HepG2 (cell line): Measurements from ENCODE around the gene AP3B1. TPM values are rescaled to one million over a fixed set of nuclear protein-coding genes. Genes with fewer than 3 reads are reported as not detected.

ENCODE experiments used
- ATAC-seq: fragments of 200-7000 bp; cut with Tn5 transposase; 3 replicates; pipeline ENCODE4 v1.9.1; 2020; ENCODE audit warnings: mild to moderate bottlenecking, moderate library complexity
- BruUV-seq: library from RNA; stranded (reverse); fragments of 400-500 nt; replicated peaks from 2 replicates; lab custom pipeline; 2021; lab: Mats Ljungman, UMichigan
- CTCF ChIA-PET: fragments of 300-600 bp; formaldehyde crosslinking; extraction: SDS; loops from one replicate; lab custom pipeline; 2021; ENCODE audit warnings: low total read pairs, inconsistent platforms, low intra/inter-chr PET ratio; lab: Yijun Ruan, JAX
- POLR2A ChIA-PET: fragments of 350-600 bp; sonication (Branson Sonifier 250); formaldehyde crosslinking; loops from one replicate; lab custom pipeline; 2020; ENCODE audit warnings: antibody characterized with exemption, inconsistent platforms; lab: Yijun Ruan, JAX
- DNase-seq: peaks from one replicate; pipeline ENCODE4 v3.0.0-alpha.2; 2015; ENCODE audit warnings: low spot score
- FAIRE-seq: peaks from 3 replicates; lab custom pipeline; 2011; peaks lifted over from hg19 to GRCh38; lab: Jason Lieb, UNC
- H2AFZ ChIP-seq: one replicate; pipeline ENCODE4 v1.6.1; 2011; ENCODE audit warnings: low read length, inconsistent platforms
- H3K27ac ChIP-seq: fragments of 300-600 bp; 3 replicates; pipeline ENCODE4 v1.8.0; 2011; ENCODE audit warnings: mixed run types, mild to moderate bottlenecking, mixed read lengths, low read length, inconsistent platforms; ENCODE audit not compliant: insufficient read depth; ENCODE audit errors: extremely low read length
- H3K27me3 ChIP-seq, 2 experiments: fragments of 200-600 bp in 1 of 2; 2 replicates in 1 of 2; 3 replicates in 1 of 2; pipeline versions ENCODE4 v1.6.0 to v1.8.0; 2011; ENCODE audit warnings: low read length in 2 of 2, mild to moderate bottlenecking in 2 of 2, moderate library complexity in 2 of 2, inconsistent platforms in 1 of 2; ENCODE audit not compliant: insufficient read depth in 2 of 2, control insufficient read depth in 1 of 2
- H3K36me3 ChIP-seq, 2 experiments: fragments of 200-600 bp in 1 of 2; replicated peaks in 1 of 2; 2 replicates in 1 of 2; 3 replicates in 1 of 2; pipeline versions ENCODE4 v1.5.1 to v1.8.0; 2011; ENCODE audit warnings: low read length in 2 of 2, inconsistent platforms in 1 of 2; ENCODE audit not compliant: insufficient read depth in 2 of 2, control insufficient read depth in 1 of 2
- H3K4me1 ChIP-seq: 2 replicates; pipeline ENCODE4 v1.5.1; 2012; ENCODE audit warnings: low read length, inconsistent platforms; ENCODE audit not compliant: insufficient read depth
- H3K4me2 ChIP-seq: 2 replicates; pipeline ENCODE4 v1.6.0; 2011; ENCODE audit warnings: low read depth, low read length, inconsistent platforms
- H3K4me3 ChIP-seq, 3 experiments: fragments of 200-600 bp in 1 of 3; sonication (generic), shearing (Covaris generic) in 1 of 3; replicated peaks in 1 of 3; 2 replicates each; pipeline ENCODE4 v1.5.1; 2011 to 2016; ENCODE audit warnings: low read length in 3 of 3, inconsistent platforms in 2 of 3, low read depth in 2 of 3, mild to moderate bottlenecking in 2 of 3, control low read depth in 1 of 3, mixed read lengths in 1 of 3; ENCODE audit not compliant: insufficient read depth in 1 of 3
- H3K79me2 ChIP-seq: one replicate; pipeline ENCODE4 v1.6.1; 2011; ENCODE audit warnings: low read length, inconsistent platforms; ENCODE audit not compliant: insufficient read depth
- H3K9ac ChIP-seq: 2 replicates; pipeline ENCODE4 v1.6.0; 2011; ENCODE audit warnings: mild to moderate bottlenecking, low read depth, low read length, inconsistent platforms; ENCODE audit not compliant: insufficient read depth
- H3K9me3 ChIP-seq: 2 replicates; pipeline ENCODE4 v1.5.1; 2012; ENCODE audit warnings: mild to moderate bottlenecking, low read length
- H4K20me1 ChIP-seq: 2 replicates; pipeline ENCODE4 v1.6.0; 2011; ENCODE audit warnings: inconsistent platforms, mild to moderate bottlenecking, low read length, moderate library complexity; ENCODE audit not compliant: insufficient read depth
- HIC2 ChIP-seq: sonication (generic); formaldehyde crosslinking; IDR thresholded peaks from 2 replicates; pipeline ENCODE4 v1.9.0; 2022; ENCODE audit warnings: low read depth, missing genetic modification reagents
- HIVEP1 ChIP-seq: sonication (generic); formaldehyde crosslinking; IDR thresholded peaks from 2 replicates; pipeline ENCODE4 v1.4.0; 2020; ENCODE audit warnings: mild to moderate bottlenecking, missing genetic modification reagents
- HMG20A ChIP-seq: IDR thresholded peaks from 2 replicates; pipeline ENCODE4 v1.6.1; 2016; ENCODE audit warnings: borderline replicate concordance
- ISX ChIP-seq: sonication (generic); formaldehyde crosslinking; conservative IDR thresholded peaks from 2 replicates; pipeline ENCODE4 v1.5.0; 2020; ENCODE audit warnings: missing genetic modification reagents
- JARID2 ChIP-seq: sonication (generic); formaldehyde crosslinking; IDR thresholded peaks from 2 replicates; pipeline ENCODE4 v1.8.1; 2023; ENCODE audit warnings: missing genetic modification reagents, inconsistent platforms; ENCODE audit not compliant: insufficient replicate concordance
- NFKB2 ChIP-seq: sonication (generic); formaldehyde crosslinking; IDR thresholded peaks from 2 replicates; pipeline ENCODE4 v1.4.0; 2020; ENCODE audit warnings: missing genetic modification reagents, borderline replicate concordance
- PCBP1 ChIP-seq: fragments of 200-400 bp; formaldehyde crosslinking; IDR thresholded peaks from 2 replicates; pipeline ENCODE4 v1.6.1; 2017; ENCODE audit warnings: mild to moderate bottlenecking, low read depth, low read length, borderline replicate concordance
- SOX13 ChIP-seq, 3 experiments: fragments of 450-650 bp in 1 of 3; sonication (generic) in 1 of 3; formaldehyde crosslinking in 1 of 3; IDR thresholded peaks in 2 of 3; conservative IDR thresholded peaks in 1 of 3; 2 replicates each; pipeline versions ENCODE4 v1.5.0 to v1.6.1; 2016 to 2020; ENCODE audit warnings: antibody characterized with exemption in 1 of 3, mild to moderate bottlenecking in 1 of 3, missing compliant biosample characterization in 1 of 3, missing genetic modification reagents in 1 of 3, moderate library complexity in 1 of 3
- THAP7 ChIP-seq: sonication (generic); formaldehyde crosslinking; IDR thresholded peaks from 2 replicates; pipeline ENCODE4 v1.8.1; 2023; ENCODE audit warnings: mild to moderate bottlenecking, missing genetic modification reagents
- THAP8 ChIP-seq: sonication (generic); formaldehyde crosslinking; IDR thresholded peaks from 2 replicates; pipeline ENCODE4 v1.5.1; 2020; ENCODE audit warnings: missing genetic modification reagents, mild to moderate bottlenecking, borderline replicate concordance
- TMF1 ChIP-seq: sonication (generic); formaldehyde crosslinking; IDR thresholded peaks from 2 replicates; pipeline ENCODE4 v1.8.1; 2022; ENCODE audit warnings: low read depth, missing genetic modification reagents
- ZNF207 ChIP-seq: fragments of 450-650 bp; IDR thresholded peaks from 2 replicates; pipeline ENCODE4 v1.6.1; 2016; ENCODE audit warnings: antibody characterized with exemption, borderline replicate concordance
- ZNF225 ChIP-seq: sonication (generic); formaldehyde crosslinking; IDR thresholded peaks from 2 replicates; pipeline ENCODE4 v1.4.0; 2020; ENCODE audit warnings: mild to moderate bottlenecking, missing genetic modification reagents
- ZNF441 ChIP-seq: sonication (generic); formaldehyde crosslinking; IDR thresholded peaks from 2 replicates; pipeline ENCODE4 v1.7.0; 2021; ENCODE audit warnings: missing genetic modification reagents, borderline replicate concordance
- ZNF451 ChIP-seq: sonication (generic); formaldehyde crosslinking; IDR thresholded peaks from 2 replicates; pipeline ENCODE4 v1.5.0; 2020; ENCODE audit warnings: mild to moderate bottlenecking, missing genetic modification reagents
- ZNF567 ChIP-seq: sonication (generic); formaldehyde crosslinking; IDR thresholded peaks from 2 replicates; pipeline ENCODE4 v1.8.1; 2023; ENCODE audit warnings: mild to moderate bottlenecking, missing genetic modification reagents, borderline replicate concordance
- ZNF780A ChIP-seq: sonication (generic); formaldehyde crosslinking; IDR thresholded peaks from 2 replicates; pipeline ENCODE4 v1.8.0; 2022; ENCODE audit warnings: mild to moderate bottlenecking, missing genetic modification reagents, moderate library complexity
- ZNF784 ChIP-seq: sonication (generic); formaldehyde crosslinking; IDR thresholded peaks from 2 replicates; pipeline ENCODE4 v1.5.1; 2020; ENCODE audit warnings: missing genetic modification reagents, mild to moderate bottlenecking, borderline replicate concordance
- ZNF788 ChIP-seq: sonication (generic); formaldehyde crosslinking; IDR thresholded peaks from 2 replicates; pipeline ENCODE4 v1.5.0; 2020; ENCODE audit warnings: mild to moderate bottlenecking, missing genetic modification reagents, borderline replicate concordance
- WGBS: methylation state at CpG from one replicate; pipeline ENCODE4 v1.1.6; 2017; ENCODE audit warnings: low lambda C conversion rate; 5-methylcytosine and 5-hydroxymethylcytosine counted together
- in situ Hi-C: cut with HindIII; loops from 2 replicates; pipeline ENCODE4 v1.10.0; 2017; ENCODE audit warnings: low pct_unique_long_range_greater_than_20kb; ENCODE audit not compliant: extremely low pct_ligation_motif_present
- intact Hi-C: fragments of 100-400 bp; cut with micrococcal nuclease; formaldehyde crosslinking; loops from one replicate; pipeline ENCODE4 v1.10.0; 2022; ENCODE audit not compliant: unreplicated experiment
- polyA plus RNA-seq, 8 experiments: library from polyadenylated mRNA; depleted of rRNA in 3 of 8; stranded (reverse) in 7 of 8; unstranded in 1 of 8; fragments of >200 nt; fragmentation: Illumina TruSeq in 4 of 8; extraction: Trizol in 4 of 8; gene quantifications; 2 replicates each; pipeline versions ENCODE4 v1.2.1 to v1.2.3, GENCODE V29; 2011 to 2016; ENCODE audit warnings: low read depth in 4 of 8, missing spikeins in 1 of 8, mixed read lengths in 1 of 8; ENCODE audit not compliant: insufficient read depth in 1 of 8
- total RNA-seq, 5 experiments: library from RNA; depleted of rRNA; stranded (reverse); fragments of >200 nt; fragmentation: Illumina TruSeq; extraction: Trizol; gene quantifications; 2 replicates each; pipeline ENCODE4 v1.2.3, GENCODE V29; 2016; ENCODE audit warnings: low read depth in 1 of 5

AP3B1 gene
- total and polyA plus RNA-seq, 2 of the 13 experiments (the other 11 are each of a cell fraction or from before 2014, with no cell fraction given) = 37.7 to 51.2 TPM

GRCh38 chr5:78288246-78288645, 6.3 kb downstream of the AP3B1 start:
- Histone ChIP-seq H4K20me1 (no peaks in the 10 kb centered on the region), H3K4me1 (peaks cover 42% of the 10 kb centered on the region), H3K9me3 (no peaks in the 10 kb centered on the region), H3K4me2 (no peak overlapping the region), H3K36me3 (no peaks in the 10 kb centered on the region; a peak in 1 of 5 replicates), H3K27ac (no peak overlapping the region), H3K4me3 (no peak overlapping the region), H2AFZ (no peak overlapping the region), H3K9ac (no peak overlapping the region), H3K27me3 (no peaks in the 10 kb centered on the region), H3K79me2 (peaks cover 94% of the 10 kb centered on the region)
- CTCF ChIA-PET = no interaction called here
- no peak for TF ChIP-seq HIVEP1 (CRISPR knock-in tag)
- TF ChIP-seq TMF1 (CRISPR knock-in tag) = no peak
- TF ChIP-seq SOX13 (IDR thresholded peaks at IDR 0.05) = no peak
- TF ChIP-seq SOX13 (CRISPR knock-in tag; conservative IDR thresholded peaks at IDR 0.05 in 1 of 2, IDR thresholded peaks at IDR 0.05 in 1 of 2) = no peak
- no peak for TF ChIP-seq ZNF225 (CRISPR knock-in tag)
- no peak for TF ChIP-seq ISX (CRISPR knock-in tag)
- TF ChIP-seq ZNF441 (CRISPR knock-in tag) = no peak
- no peak for TF ChIP-seq ZNF207
- no peak for TF ChIP-seq ZNF784 (CRISPR knock-in tag)
- TF ChIP-seq ZNF780A (CRISPR knock-in tag) = no peak
- TF ChIP-seq ZNF567 (CRISPR knock-in tag) = no peak
- no peak for TF ChIP-seq JARID2 (CRISPR knock-in tag)
- TF ChIP-seq PCBP1 = no peak
- no peak for TF ChIP-seq THAP8 (CRISPR knock-in tag)
- TF ChIP-seq THAP7 (CRISPR knock-in tag) = no peak
- no peak for TF ChIP-seq HMG20A (CRISPR knock-in tag)
- TF ChIP-seq HIC2 = no peak
- TF ChIP-seq ZNF451 (CRISPR knock-in tag) = no peak
- no peak for TF ChIP-seq NFKB2 (CRISPR knock-in tag)
- no peak for TF ChIP-seq ZNF788 (CRISPR knock-in tag)
- FAIRE-seq (no peak), ATAC-seq (no peak), DNase-seq (no peak)
- POLR2A ChIA-PET = no interaction called here
- in situ Hi-C loops = no loop called here
- intact Hi-C loops = loop anchor here (2.0 kb wide), 1 partner anchor 13 kb away; no protein-coding TSS in a partner anchor
- WGBS = 86% methylated on average over 3 of the region's 3 CpGs
- no TSS peak for BruUV-seq
